DMS 273 treated with DMSO at 0.1 percent for 48 hours (cell line): ENCODE results near the gene PTPRM.

ENCODE experiments used
- DNase-seq: peaks from one replicate; lab custom pipeline; 2025; lab: John Stamatoyannopoulos, UW

The PTPRM gene

GRCh38 chr18:7671105-7671504 lies 104.0 kb downstream of the PTPRM start:
- no peak for DNase-seq

- no peak for DNase-seq
Observed at GRCh38 chr18:7676253-7676873, 109.2 kb downstream of the PTPRM start.

- no peak for DNase-seq
Observed at GRCh38 chr18:7677001-7677400, 109.9 kb downstream of the PTPRM start.

GRCh38 chr18:7677424-7677823 lies 110.3 kb downstream of the PTPRM start:
- no peak for DNase-seq

GRCh38 chr18:7678389-7678788 lies 111.3 kb downstream of the PTPRM start:
- no peak for DNase-seq

GRCh38 chr18:7678801-7679200 lies 111.7 kb downstream of the PTPRM start:
- DNase-seq = no peak

GRCh38 chr18:7681298-7681697 lies 114.2 kb downstream of the PTPRM start:
- DNase-seq = no peak

GRCh38 chr18:7682321-7682720 lies 115.2 kb downstream of the PTPRM start:
- DNase-seq = no peak

- no peak for DNase-seq
Observed at GRCh38 chr18:7683753-7684152, 116.6 kb downstream of the PTPRM start.

- no peak for DNase-seq
Observed at GRCh38 chr18:7684357-7684756, 117.2 kb downstream of the PTPRM start.

GRCh38 chr18:7684966-7685365 lies 117.8 kb downstream of the PTPRM start:
- DNase-seq = no peak

- DNase-seq = no peak
Observed at GRCh38 chr18:7686278-7686677, 119.2 kb downstream of the PTPRM start.

- no peak for DNase-seq
Observed at GRCh38 chr18:7688580-7688979, 121.5 kb downstream of the PTPRM start.

GRCh38 chr18:7691206-7691605 lies 124.1 kb downstream of the PTPRM start:
- no peak for DNase-seq

GRCh38 chr18:7696780-7697179 lies 129.7 kb downstream of the PTPRM start:
- no peak for DNase-seq

- DNase-seq = no peak
Observed at GRCh38 chr18:7697306-7697705, 130.2 kb downstream of the PTPRM start.

- DNase-seq = no peak
Observed at GRCh38 chr18:7711495-7711894, 144.4 kb downstream of the PTPRM start.

- no peak for DNase-seq
Observed at GRCh38 chr18:7720395-7720794, 153.3 kb downstream of the PTPRM start.

- no peak for DNase-seq
Observed at GRCh38 chr18:7721532-7721931, 154.4 kb downstream of the PTPRM start.

GRCh38 chr18:7722955-7723354 lies 155.8 kb downstream of the PTPRM start:
- DNase-seq = no peak

GRCh38 chr18:7723558-7723957 lies 156.4 kb downstream of the PTPRM start:
- no peak for DNase-seq

- no peak for DNase-seq
Observed at GRCh38 chr18:7725473-7725872, 158.4 kb downstream of the PTPRM start.

- DNase-seq = no peak
Observed at GRCh38 chr18:7725897-7726296, 158.8 kb downstream of the PTPRM start.

GRCh38 chr18:7726522-7726921 lies 159.4 kb downstream of the PTPRM start:
- DNase-seq = no peak
